Left ventricle myocardium superior (tissue), 1 donor: ENCODE data around the gene FOSL1. TPM values are rescaled to one million over a fixed set of nuclear protein-coding genes. Genes with fewer than 3 reads are reported as not detected.

Source experiments
- ATAC-seq: fragments of 200-7000 bp; cut with Tn5 transposase; one replicate; pipeline ENCODE4 v1.9.1; 2020; ENCODE audit warnings: mild to moderate bottlenecking, moderate library complexity
- DNase-seq: peaks from one replicate; pipeline ENCODE4 v3.0.0-alpha.2; 2020
- intact Hi-C: fragments of 100-400 bp; cut with micrococcal nuclease; formaldehyde crosslinking; loops from one replicate; pipeline ENCODE4 v1.11.0; 2022
- total RNA-seq: library from RNA; stranded (reverse); fragmentation: NEBNext Ultra II Directional; extraction: Animal tissue kit (Norgen Biotek cat#: 25700); gene quantifications from one replicate; pipeline ENCODE4 v1.2.1, GENCODE V29; 2021
- donor health status: DM: no; HTN: yes; CAD: no; lungs with severe emphysema.

FOSL1 gene
- total RNA-seq, 1 donor from 2014 or later: 0.32 TPM

GRCh38 chr11:65844231-65844872 is 55.8 kb downstream of the FOSL1 start:
- ATAC-seq (no peak), DNase-seq (no peak)
- intact Hi-C loops: no loop called here

- ATAC-seq (no peak), DNase-seq (no peak)
- intact Hi-C loops: no loop called here
Measured at GRCh38 chr11:65843811-65844210, 56.4 kb downstream of the FOSL1 start.

- no peak for ATAC-seq
- intact Hi-C loops: no loop called here
Measured at GRCh38 chr11:65842144-65842543, 58.0 kb downstream of the FOSL1 start.

More at GRCh38 chr11:65842144-65842543, 58.0 kb downstream of the FOSL1 start:
- DNase-seq: no peak

Other genes with a start within 250 kb of the FOSL1 start
- gene RELA, start 237.5 kb downstream of the FOSL1 start, total RNA-seq: 40.1 TPM
- gene KAT5, start 188.1 kb downstream of the FOSL1 start, total RNA-seq: 50.1 TPM
- 42.4 TPM for gene RNASEH2C, start 179.6 kb downstream of the FOSL1 start, total RNA-seq
- gene AP5B1, start 119.4 kb downstream of the FOSL1 start, total RNA-seq: 6.7 TPM
- gene OVOL1, start 113.3 kb downstream of the FOSL1 start, total RNA-seq: not detected
- gene SNX32, start 66.4 kb downstream of the FOSL1 start, total RNA-seq: not detected
- gene CFL1, start 42.2 kb downstream of the FOSL1 start, total RNA-seq: 334 TPM
- gene MUS81, start 40.0 kb downstream of the FOSL1 start, total RNA-seq: 37.8 TPM
- gene EFEMP2, start 27.6 kb downstream of the FOSL1 start, total RNA-seq: 95.2 TPM
- 1.1 TPM for gene CTSW, start 20.6 kb downstream of the FOSL1 start, total RNA-seq
- gene FIBP, start 11.9 kb downstream of the FOSL1 start, total RNA-seq: 44.9 TPM
- 30.0 TPM for gene CCDC85B, start 9.7 kb downstream of the FOSL1 start, total RNA-seq
- 35.2 TPM for gene C11orf68, start 18.7 kb upstream of the FOSL1 start, total RNA-seq
- gene DRAP1, start 19.0 kb upstream of the FOSL1 start, total RNA-seq: 106 TPM
- not detected for gene TSGA10IP, start 45.1 kb upstream of the FOSL1 start, total RNA-seq
- 32.2 TPM for gene SART1, start 61.3 kb upstream of the FOSL1 start, total RNA-seq
- gene EIF1AD, start 101.8 kb upstream of the FOSL1 start, total RNA-seq: 22.8 TPM
- gene BANF1, start 102.1 kb upstream of the FOSL1 start, total RNA-seq: 238 TPM
- not detected for gene CST6, start 111.6 kb upstream of the FOSL1 start, total RNA-seq
- not detected for gene CATSPER1, start 126.1 kb upstream of the FOSL1 start, total RNA-seq
- 3.5 TPM for gene GAL3ST3, start 148.8 kb upstream of the FOSL1 start, total RNA-seq
- gene SF3B2, start 152.0 kb upstream of the FOSL1 start, total RNA-seq: 70.4 TPM
- gene PACS1, start 169.9 kb upstream of the FOSL1 start, total RNA-seq: 59.0 TPM